ENCODE results near the gene TMEM72.

TMEM72 gene

GRCh38 chr10:44880090-44880715, 30.9 kb upstream of the TMEM72 start:
- no peak for TF ChIP-seq CTCF (IDR thresholded peaks at IDR 0.05; ENCODE audit: borderline replicate concordance, insufficient read depth, low read depth, low read length)
- no peak overlapping the region for H3K4me3 ChIP-seq (ENCODE audit: low read depth, low read length)

GRCh38 chr10:44881649-44882048, 29.5 kb upstream of the TMEM72 start:
- no peak for TF ChIP-seq CTCF (IDR thresholded peaks at IDR 0.05; ENCODE audit: borderline replicate concordance, insufficient read depth, low read depth, low read length)
- no peak overlapping the region for H3K4me3 ChIP-seq (ENCODE audit: low read depth, low read length)

GRCh38 chr10:44882166-44882720, 28.9 kb upstream of the TMEM72 start:
- no peak for TF ChIP-seq CTCF (IDR thresholded peaks at IDR 0.05; ENCODE audit: borderline replicate concordance, insufficient read depth, low read depth, low read length)
- no peak overlapping the region for H3K4me3 ChIP-seq (ENCODE audit: low read depth, low read length)

- TF ChIP-seq CTCF (IDR thresholded peaks at IDR 0.05; ENCODE audit: borderline replicate concordance, insufficient read depth, low read depth, low read length), result no peak
- H3K4me3 ChIP-seq (ENCODE audit: low read depth, low read length), result no peak overlapping the region
Observed at GRCh38 chr10:44883593-44884331, 27.4 kb upstream of the TMEM72 start.

- H3K4me3 ChIP-seq (ENCODE audit: low read depth, low read length), result no peak overlapping the region
- TF ChIP-seq CTCF (IDR thresholded peaks at IDR 0.05; ENCODE audit: borderline replicate concordance, insufficient read depth, low read depth, low read length), result no peak
Observed at GRCh38 chr10:44885710-44886109, 25.4 kb upstream of the TMEM72 start.

- no peak overlapping the region for H3K4me3 ChIP-seq (ENCODE audit: low read depth, low read length)
- TF ChIP-seq CTCF (IDR thresholded peaks at IDR 0.05; ENCODE audit: borderline replicate concordance, insufficient read depth, low read depth, low read length), result no peak
Observed at GRCh38 chr10:44886966-44887365, 24.2 kb upstream of the TMEM72 start.

GRCh38 chr10:44888886-44889285, 22.3 kb upstream of the TMEM72 start:
- no peak overlapping the region for H3K4me3 ChIP-seq (ENCODE audit: low read depth, low read length)
- no peak for TF ChIP-seq CTCF (IDR thresholded peaks at IDR 0.05; ENCODE audit: borderline replicate concordance, insufficient read depth, low read depth, low read length)
